GM12878 (cell line): ENCODE data around the gene CAT.

Experiments
- POLR2A ChIP-seq: IDR thresholded peaks from 2 replicates; pipeline ENCODE4 v1.6.1; 2011; ENCODE audit warnings: low read depth, mild to moderate bottlenecking, low read length
- POLR2AphosphoS5 ChIP-seq: IDR thresholded peaks from 2 replicates; pipeline ENCODE4 v1.6.1; 2011; ENCODE audit warnings: mild to moderate bottlenecking, low read length, inconsistent platforms
- TF ChIP-seq, protein P1 (sequence below), 3 experiments: IDR thresholded peaks in 2 of 3; conservative IDR thresholded peaks in 1 of 3; 2 replicates each; pipeline ENCODE4 v1.5.1; 2011; ENCODE audit warnings: low read depth in 3 of 3, low read length in 3 of 3, mild to moderate bottlenecking in 3 of 3, control low read depth in 2 of 3, moderate library complexity in 2 of 3, inconsistent platforms in 1 of 3, mixed read lengths in 1 of 3; ENCODE audit not compliant: control insufficient read depth in 2 of 3, insufficient read depth in 1 of 3; ENCODE audit errors: extremely low read depth in 1 of 3

DNA sequence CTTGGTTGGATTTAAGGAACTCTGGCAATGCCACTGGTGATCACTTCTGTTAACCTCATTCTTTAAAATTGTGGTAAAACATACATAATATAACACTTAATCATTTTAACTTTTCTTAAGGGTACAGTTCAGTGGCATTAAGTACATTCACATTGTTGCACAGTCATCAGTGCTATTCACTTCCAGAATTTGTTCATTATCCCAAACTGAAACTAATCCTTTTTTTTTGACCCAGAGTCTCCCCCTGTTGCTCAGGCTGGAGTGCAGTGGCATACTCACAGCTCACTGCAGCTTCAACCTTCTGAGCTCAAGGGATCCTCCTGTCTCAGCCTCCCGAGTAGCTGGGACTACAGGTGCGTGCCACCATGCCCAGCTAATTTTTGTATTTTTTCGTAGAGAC is 64.2 kb downstream of the CAT start:
- TF ChIP-seq POLR2AphosphoS5: no peak
- TF ChIP-seq, protein P1, sequence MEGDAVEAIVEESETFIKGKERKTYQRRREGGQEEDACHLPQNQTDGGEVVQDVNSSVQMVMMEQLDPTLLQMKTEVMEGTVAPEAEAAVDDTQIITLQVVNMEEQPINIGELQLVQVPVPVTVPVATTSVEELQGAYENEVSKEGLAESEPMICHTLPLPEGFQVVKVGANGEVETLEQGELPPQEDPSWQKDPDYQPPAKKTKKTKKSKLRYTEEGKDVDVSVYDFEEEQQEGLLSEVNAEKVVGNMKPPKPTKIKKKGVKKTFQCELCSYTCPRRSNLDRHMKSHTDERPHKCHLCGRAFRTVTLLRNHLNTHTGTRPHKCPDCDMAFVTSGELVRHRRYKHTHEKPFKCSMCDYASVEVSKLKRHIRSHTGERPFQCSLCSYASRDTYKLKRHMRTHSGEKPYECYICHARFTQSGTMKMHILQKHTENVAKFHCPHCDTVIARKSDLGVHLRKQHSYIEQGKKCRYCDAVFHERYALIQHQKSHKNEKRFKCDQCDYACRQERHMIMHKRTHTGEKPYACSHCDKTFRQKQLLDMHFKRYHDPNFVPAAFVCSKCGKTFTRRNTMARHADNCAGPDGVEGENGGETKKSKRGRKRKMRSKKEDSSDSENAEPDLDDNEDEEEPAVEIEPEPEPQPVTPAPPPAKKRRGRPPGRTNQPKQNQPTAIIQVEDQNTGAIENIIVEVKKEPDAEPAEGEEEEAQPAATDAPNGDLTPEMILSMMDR (IDR thresholded peaks at IDR 0.05 in 2 of 3, conservative IDR thresholded peaks at IDR 0.05 in 1 of 3; ENCODE audit: control insufficient read depth in 2 of 3, extremely low read depth in 1 of 3, insufficient read depth in 1 of 3, low read depth in 3 of 3, low read length in 3 of 3): no peak
- TF ChIP-seq POLR2A: no peak
